HG03159 (cell line): Measurements from ENCODE around the gene CLIP1.

Source experiments
- ATAC-seq: cut with Tn5 transposase; IDR thresholded peaks from one replicate; pipeline ENCODE4 v1.9.1; 2021; ENCODE audit warnings: mild to moderate bottlenecking, moderate library complexity; ENCODE audit not compliant: unreplicated experiment

Gene CLIP1

GRCh38 chr12:122322501-122322900, 100.0 kb downstream of the CLIP1 start:
- no peak for ATAC-seq

GRCh38 chr12:122318607-122319605, 103.6 kb downstream of the CLIP1 start:
- no peak for ATAC-seq

- ATAC-seq, result no peak
These were observed 109.5 kb downstream of the CLIP1 start for GRCh38 chr12:122312926-122313325.

- ATAC-seq, result no peak
These were observed 110.8 kb downstream of the CLIP1 start for GRCh38 chr12:122311696-122312095.

GRCh38 chr12:122310626-122311333, 111.7 kb downstream of the CLIP1 start:
- ATAC-seq, result no peak

- no peak for ATAC-seq
These were observed 112.8 kb downstream of the CLIP1 start for GRCh38 chr12:122309564-122310121.

GRCh38 chr12:122308811-122309210, 113.7 kb downstream of the CLIP1 start:
- no peak for ATAC-seq

- ATAC-seq, result no peak
These were observed 116.1 kb downstream of the CLIP1 start for GRCh38 chr12:122306407-122306806.

- ATAC-seq, result no peak
These were observed 117.5 kb downstream of the CLIP1 start for GRCh38 chr12:122304924-122305323.

GRCh38 chr12:122303068-122303467, 119.4 kb downstream of the CLIP1 start:
- ATAC-seq, result no peak

GRCh38 chr12:122298071-122298748, 124.3 kb downstream of the CLIP1 start:
- no peak for ATAC-seq

- no peak for ATAC-seq
These were observed 125.0 kb downstream of the CLIP1 start for GRCh38 chr12:122297494-122297893.

- no peak for ATAC-seq
These were observed 126.6 kb downstream of the CLIP1 start for GRCh38 chr12:122295877-122296276.

- peak; percentile 70 for ATAC-seq
These were observed 129.4 kb downstream of the CLIP1 start for GRCh38 chr12:122293081-122293480.

- no peak for ATAC-seq
These were observed 131.0 kb downstream of the CLIP1 start for GRCh38 chr12:122291431-122291830.

GRCh38 chr12:122283680-122284079, 138.8 kb downstream of the CLIP1 start:
- no peak for ATAC-seq

GRCh38 chr12:122282061-122282460, 140.4 kb downstream of the CLIP1 start:
- no peak for ATAC-seq

GRCh38 chr12:122276242-122276641, 146.2 kb downstream of the CLIP1 start:
- no peak for ATAC-seq

GRCh38 chr12:122275459-122275858, 147.0 kb downstream of the CLIP1 start:
- ATAC-seq, result no peak

GRCh38 chr12:122266230-122266901, 156.1 kb downstream of the CLIP1 start, which contains the start of gene VPS33A:
Gene VPS33A, minus strand, starts transcription at chr12:122266494. Its CDS starts 86 bp downstream, at chr12:122266408.
- peak; percentile 86 for ATAC-seq
